Endothelial cell of umbilical vein (primary cell): Measurements from ENCODE around the gene TCF7. TPM values are rescaled to one million over a fixed set of nuclear protein-coding genes. Genes with fewer than 3 reads are reported as not detected.

Experiments used
- BruUV-seq: library from RNA; stranded (reverse); fragments of 400-500 nt; replicated peaks from 2 replicates; lab custom pipeline; 2021; lab: Mats Ljungman, UMichigan
- CTCF ChIA-PET: fragments of 300-600, 350-600 bp; sonication (Branson Sonifier 250); formaldehyde crosslinking; loops from one replicate; lab custom pipeline; 2021; ENCODE audit warnings: antibody characterized with exemption, inconsistent platforms; lab: Charles Lee
- POLR2A ChIA-PET: fragments of 300-600, 350-600 bp; sonication (Branson Sonifier 250); formaldehyde crosslinking; loops from one replicate; lab custom pipeline; 2021; ENCODE audit warnings: antibody characterized with exemption, inconsistent platforms; lab: Charles Lee
- DNase-seq: peaks from one replicate; pipeline ENCODE4 v3.0.0-alpha.2; 2011; ENCODE audit warnings: low read depth, low spot score
- FAIRE-seq: peaks from 2 replicates; lab custom pipeline; 2011; peaks lifted over from hg19 to GRCh38; lab: Jason Lieb, UNC
- H2AFZ ChIP-seq: 2 replicates; pipeline ENCODE4 v1.6.0; 2012; ENCODE audit warnings: low read depth, low read length, control low read depth, inconsistent platforms
- H3K27ac ChIP-seq: 2 replicates; pipeline ENCODE4 v1.5.1; 2011; ENCODE audit warnings: low read depth, mild to moderate bottlenecking, control low read depth, low read length, moderate library complexity; ENCODE audit not compliant: insufficient read depth
- H3K27me3 ChIP-seq, 2 experiments: 2 replicates each; pipeline versions ENCODE4 v1.6.0 to v1.6.1; 2011; ENCODE audit warnings: low read length in 2 of 2, mixed read lengths in 1 of 2; ENCODE audit not compliant: control insufficient read depth in 2 of 2, insufficient read depth in 2 of 2
- H3K36me3 ChIP-seq, 2 experiments: 2 replicates in 1 of 2; 3 replicates in 1 of 2; pipeline ENCODE4 v1.5.1; 2011; ENCODE audit warnings: low read length in 2 of 2, mild to moderate bottlenecking in 1 of 2, moderate library complexity in 1 of 2; ENCODE audit not compliant: control insufficient read depth in 2 of 2, insufficient read depth in 2 of 2; ENCODE audit errors: extremely low read depth in 1 of 2
- H3K4me1 ChIP-seq: 3 replicates; pipeline ENCODE4 v1.5.1; 2011; ENCODE audit warnings: mild to moderate bottlenecking, low read length; ENCODE audit not compliant: control insufficient read depth, insufficient read depth; ENCODE audit errors: extremely low read depth
- H3K4me2 ChIP-seq: 2 replicates; pipeline ENCODE4 v1.6.1; 2011; ENCODE audit warnings: low read length, control low read depth, mixed read lengths; ENCODE audit not compliant: insufficient read depth
- H3K4me3 ChIP-seq, 3 experiments: fragments of 200-600 bp in 1 of 3; sonication (generic), shearing (Covaris generic) in 1 of 3; replicated peaks in 1 of 3; 2 replicates each; pipeline ENCODE4 v1.5.1; 2011 to 2016; ENCODE audit warnings: control low read depth in 3 of 3, low read length in 3 of 3, mild to moderate bottlenecking in 2 of 3, inconsistent platforms in 1 of 3, low read depth in 1 of 3, moderate library complexity in 1 of 3; ENCODE audit not compliant: insufficient read depth in 1 of 3
- H3K79me2 ChIP-seq: 2 replicates; pipeline ENCODE4 v1.6.0; 2012; ENCODE audit warnings: low read length, inconsistent platforms; ENCODE audit not compliant: control insufficient read depth, insufficient read depth
- H3K9ac ChIP-seq: replicated peaks from 2 replicates; pipeline ENCODE3; 2011; ENCODE audit warnings: low read length, control low read depth; ENCODE audit not compliant: insufficient read depth; ENCODE audit errors: extremely low read depth
- H3K9me1 ChIP-seq: replicated peaks from 3 replicates; pipeline ENCODE4 v1.6.0; 2011; ENCODE audit warnings: mild to moderate bottlenecking, low read length; ENCODE audit not compliant: control insufficient read depth, insufficient read depth; ENCODE audit errors: extremely low read depth
- H3K9me3 ChIP-seq: replicated peaks from 2 replicates; pipeline ENCODE4 v1.5.1; 2012; ENCODE audit warnings: low read length, inconsistent platforms; ENCODE audit not compliant: control insufficient read depth, insufficient read depth
- H4K20me1 ChIP-seq: replicated peaks from 2 replicates; pipeline ENCODE3; 2011; ENCODE audit warnings: mild to moderate bottlenecking, low read length; ENCODE audit not compliant: control insufficient read depth, insufficient read depth; ENCODE audit errors: extremely low read depth
- CTCF ChIP-seq, 2 donors: IDR thresholded peaks; 1 replicate in 1 of 2; 2 replicates in 1 of 2; pipeline ENCODE4 v1.5.1; 2011; ENCODE audit warnings: low read length in 2 of 2, mild to moderate bottlenecking in 2 of 2, moderate library complexity in 2 of 2, control low read depth in 1 of 2, inconsistent platforms in 1 of 2, low read depth in 1 of 2; ENCODE audit not compliant: insufficient read depth in 1 of 2; ENCODE audit errors: extremely low read depth in 1 of 2
- EZH2 ChIP-seq: IDR thresholded peaks from 2 replicates; pipeline ENCODE4 v1.6.1; 2012; ENCODE audit warnings: borderline replicate concordance, low read depth, mild to moderate bottlenecking, moderate library complexity, low read length, inconsistent platforms; ENCODE audit not compliant: severe bottlenecking
- FOS ChIP-seq: IDR thresholded peaks from 2 replicates; pipeline ENCODE4 v1.6.1; 2011; ENCODE audit warnings: mild to moderate bottlenecking, low read length, moderate library complexity, borderline replicate concordance; ENCODE audit not compliant: insufficient read depth
- GATA2 ChIP-seq: IDR thresholded peaks from 2 replicates; pipeline ENCODE4 v1.7.0; 2011; ENCODE audit warnings: low read depth, mild to moderate bottlenecking, moderate library complexity, mixed read lengths, low read length; ENCODE audit not compliant: insufficient read length, insufficient read depth
- JUN ChIP-seq: IDR thresholded peaks from 2 replicates; pipeline ENCODE4 v1.6.1; 2011; ENCODE audit warnings: borderline replicate concordance, low read depth; ENCODE audit not compliant: insufficient read length, insufficient read depth
- MAX ChIP-seq: IDR thresholded peaks from 2 replicates; pipeline ENCODE4 v1.6.1; 2011; ENCODE audit not compliant: insufficient read depth, insufficient read length
- MYC ChIP-seq: IDR thresholded peaks from one replicate; pipeline ENCODE4 v1.6.1; 2011; ENCODE audit warnings: mild to moderate bottlenecking, low read depth, low read length
- POLR2A ChIP-seq: IDR thresholded peaks from 2 replicates; pipeline ENCODE4 v1.6.1; 2012; ENCODE audit warnings: low read depth, mild to moderate bottlenecking, control low read depth, low read length
- POLR2AphosphoS5 ChIP-seq: IDR thresholded peaks from 2 replicates; pipeline ENCODE4 v1.6.1; 2012; ENCODE audit warnings: low read depth, mild to moderate bottlenecking, control low read depth, low read length, moderate library complexity; ENCODE audit not compliant: insufficient read depth
- dilution Hi-C: fragments of 300-500 bp; cut with MboI; formaldehyde crosslinking; loops from one replicate; pipeline ENCODE4 v1.15.0; 2019; ENCODE audit warnings: low sequenced_read_pairs; ENCODE audit not compliant: extremely low pct_ligation_motif_present
- intact Hi-C: fragments of 100-400 bp; cut with micrococcal nuclease; formaldehyde crosslinking; loops from one replicate; pipeline ENCODE4 v1.10.0; 2022
- polyA plus RNA-seq, 4 experiments: library from polyadenylated mRNA; depleted of rRNA in 3 of 4; stranded (reverse) in 3 of 4; unstranded in 1 of 4; fragments of >200 nt; gene quantifications; 2 replicates each; pipeline versions ENCODE4 v1.2.1 to v1.2.3, GENCODE V29; 2011 to 2012; ENCODE audit warnings: missing spikeins in 1 of 4
- total RNA-seq: library from RNA; stranded (reverse); gene quantifications from 2 replicates; pipeline ENCODE4 v1.2.3, GENCODE V29; 2021

TCF7 gene
- total and polyA plus RNA-seq, 2 donors (not counting 3 experiments of a cell fraction or from before 2014, with no cell fraction given) = 1.8 to 2.5 TPM

GRCh38 chr5:134143431-134143830, 28.9 kb downstream of the TCF7 start:
- dilution Hi-C loops (no loop called here), intact Hi-C loops (no loop called here)
- no peak overlapping the region for H3K4me3 ChIP-seq
- DNase-seq = no peak
- TF ChIP-seq POLR2AphosphoS5 (no peak), JUN (no peak), POLR2A (no peak), EZH2 (no peak), MAX (no peak), MYC (no peak), CTCF (IDR thresholded peaks at IDR 0.05; ENCODE audit: extremely low read depth in 1 of 2, insufficient read depth in 1 of 2, low read depth in 1 of 2, low read length in 2 of 2) (no peak), GATA2 (no peak), FOS (no peak)
- no peak for FAIRE-seq
- H3K9ac ChIP-seq = no peak overlapping the region
- H3K27ac ChIP-seq = no peak overlapping the region
- no peaks in the 10 kb centered on the region for H3K9me1 ChIP-seq
- no peak overlapping the region for H3K4me2 ChIP-seq
- POLR2A ChIA-PET = no interaction called here
- peaks cover 7% of the 10 kb centered on the region for H3K79me2 ChIP-seq
- H4K20me1 ChIP-seq = no peaks in the 10 kb centered on the region
- BruUV-seq = no TSS peak
- no peaks in the 10 kb centered on the region for H3K9me3 ChIP-seq
- CTCF ChIA-PET = interaction anchor here (1.1 to 15.2 kb wide), 3 partner anchors 36 to 101 kb away, joined by 4 to 517 read pairs (median 132); no protein-coding TSS in a partner anchor
- H2AFZ ChIP-seq = no peak overlapping the region
- H3K36me3 ChIP-seq = peaks cover 4 to 32% of the 10 kb centered on the region in 2 experiments
- no peaks in the 10 kb centered on the region for H3K27me3 ChIP-seq
- no peaks in the 10 kb centered on the region for H3K4me1 ChIP-seq
